Right lung (tissue), 5 donors: Measurements from ENCODE around the gene ZNF483. TPM values are rescaled to one million over a fixed set of nuclear protein-coding genes. Genes with fewer than 3 reads are reported as not detected.
"Not testable (repeated sequence)": the region's sequence is repeated elsewhere in the genome, so short reads cannot be mapped to it uniquely, and the experiment has no call there.

Source experiments
- DNase-seq, 2 donors: peaks; one replicate each; pipeline ENCODE4 v3.0.0-alpha.2; 2013
- polyA plus RNA-seq, 5 donors: library from polyadenylated mRNA; unstranded; fragments of 120-200 nt; gene quantifications; one replicate each; pipeline versions ENCODE4 v1.2.1 to v1.2.3, GENCODE V29; 2013; ENCODE audit warnings: inconsistent platforms in 1 of 5, low replicate concordance in 1 of 5; ENCODE audit not compliant: insufficient read length in 5 of 5, insufficient read depth in 1 of 5

ZNF483 gene
- polyA plus RNA-seq, 5 donors, result 1.8 to 4.4 (median 2.5) TPM

DNA sequence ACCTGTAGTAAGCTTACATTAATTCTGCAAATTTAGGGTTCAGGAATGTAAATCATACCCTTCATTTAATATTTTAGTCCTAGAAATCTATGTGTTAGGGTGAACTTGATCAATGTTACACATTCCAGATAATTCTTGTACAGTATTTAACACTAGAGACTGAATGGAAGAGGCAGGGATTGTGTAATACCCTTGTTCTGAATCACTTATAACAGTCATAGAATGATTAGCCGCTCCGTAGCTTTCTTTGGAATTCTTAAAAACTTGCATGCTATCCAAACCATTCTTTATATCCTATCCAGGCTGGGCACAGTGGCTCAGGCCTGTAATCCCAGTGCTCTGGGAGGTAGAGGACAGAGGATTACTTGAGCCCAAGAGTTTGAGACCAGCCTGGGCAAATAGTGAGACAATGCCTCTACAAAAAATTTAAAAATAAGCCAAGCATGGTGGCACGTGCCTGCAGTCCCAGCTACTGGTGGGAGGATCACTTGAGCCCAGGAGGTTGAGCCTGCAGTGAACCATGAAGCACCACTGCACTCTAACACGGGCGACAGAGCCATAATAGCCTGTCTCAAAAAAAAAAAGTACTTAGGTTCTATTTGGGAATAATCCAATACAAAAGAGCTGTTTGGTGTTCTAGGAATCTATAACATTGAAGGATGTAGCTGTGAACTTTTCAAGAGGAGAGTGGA lies 8.3 kb downstream of the ZNF483 start:
- DNase-seq, result no peak

DNA sequence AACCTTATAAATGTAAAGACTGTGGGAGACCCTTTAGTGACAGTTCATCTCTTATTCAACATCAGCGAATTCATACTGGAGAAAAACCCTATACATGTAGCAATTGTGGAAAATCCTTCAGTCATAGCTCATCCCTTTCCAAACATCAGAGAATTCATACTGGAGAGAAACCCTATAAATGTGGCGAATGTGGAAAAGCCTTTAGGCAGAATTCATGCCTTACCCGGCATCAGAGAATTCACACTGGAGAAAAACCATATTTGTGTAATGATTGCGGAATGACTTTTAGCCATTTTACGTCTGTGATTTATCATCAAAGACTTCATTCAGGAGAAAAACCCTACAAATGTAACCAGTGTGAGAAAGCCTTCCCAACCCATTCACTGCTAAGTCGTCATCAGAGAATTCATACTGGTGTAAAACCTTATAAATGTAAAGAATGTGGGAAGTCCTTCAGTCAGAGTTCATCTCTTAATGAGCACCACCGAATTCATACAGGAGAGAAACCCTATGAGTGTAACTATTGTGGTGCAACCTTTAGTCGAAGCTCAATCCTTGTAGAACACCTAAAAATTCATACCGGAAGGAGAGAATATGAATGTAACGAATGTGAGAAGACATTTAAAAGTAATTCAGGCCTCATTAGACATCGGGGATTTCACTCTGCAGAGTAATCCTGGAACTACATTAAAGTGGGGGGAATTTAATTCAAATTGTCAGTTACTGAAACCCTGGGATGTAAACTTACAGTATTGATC lies 17.7 kb downstream of the ZNF483 start:
- no peak for DNase-seq

DNA sequence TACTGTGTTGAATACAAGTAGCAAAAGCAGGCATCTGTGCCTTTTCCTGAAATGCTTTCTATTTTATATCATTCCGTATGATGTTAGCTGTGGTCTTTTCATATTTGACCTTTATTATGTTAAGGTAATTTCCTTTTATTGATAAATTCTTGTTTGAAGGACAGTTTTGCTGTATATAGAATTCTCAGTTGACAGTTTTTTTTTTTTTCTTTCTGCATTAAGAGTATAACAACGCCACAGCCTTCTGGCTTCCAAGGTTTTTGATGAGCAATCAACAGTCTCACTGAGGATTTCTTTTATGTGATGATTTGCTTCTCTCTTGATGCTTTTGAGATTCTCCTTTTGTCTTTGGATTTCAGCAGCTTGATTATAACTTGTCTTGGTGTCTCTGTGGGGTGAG lies 23.6 kb downstream of the ZNF483 start:
- no peak for DNase-seq

DNA sequence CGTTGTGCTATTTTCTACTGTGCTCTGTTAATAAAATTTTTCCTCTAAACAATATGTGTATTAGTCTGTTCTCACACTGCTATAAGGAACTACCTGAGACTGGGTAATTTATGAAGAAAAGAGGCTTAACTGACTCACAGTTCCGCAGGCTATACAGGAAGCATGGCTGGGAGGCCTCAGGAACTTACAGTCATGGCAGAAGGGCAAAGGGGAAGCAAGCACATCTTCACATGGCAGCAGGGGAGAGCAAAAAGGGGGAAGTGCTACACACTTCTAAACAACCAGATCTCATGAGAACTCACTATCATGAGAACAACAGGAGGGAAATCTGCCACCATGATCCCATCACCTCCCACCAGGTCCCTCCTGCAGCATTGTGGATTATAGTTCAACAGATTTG lies 30.4 kb downstream of the ZNF483 start:
- not testable (repeated sequence) for DNase-seq

DNA sequence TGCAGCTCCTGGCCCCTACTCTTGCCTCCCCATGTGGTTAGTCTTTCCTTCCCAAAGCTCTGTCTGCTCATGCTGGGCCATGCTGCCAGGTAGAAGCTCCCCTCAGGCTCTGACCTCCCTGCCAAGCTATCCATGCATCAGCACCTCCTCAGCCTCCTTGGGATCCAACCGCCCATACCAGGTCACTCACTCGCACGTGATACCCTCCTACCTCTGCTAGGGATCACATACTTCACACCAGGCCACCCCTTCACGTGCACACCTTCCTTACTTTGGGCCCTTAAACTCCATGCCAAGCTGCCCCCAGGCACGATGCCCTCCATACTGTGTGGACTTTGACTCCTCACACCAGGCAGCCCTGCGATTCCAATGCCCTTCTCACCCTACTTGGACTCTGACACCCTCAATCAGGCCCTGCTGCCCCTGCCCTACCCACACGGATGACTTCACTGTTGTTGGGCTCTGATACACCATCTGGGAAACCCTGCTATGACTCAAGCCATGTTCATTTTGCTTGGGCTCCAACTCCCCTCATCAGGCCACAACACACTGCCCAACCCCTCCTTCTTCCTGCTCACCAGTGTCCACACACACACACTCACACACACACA lies 34.1 kb downstream of the ZNF483 start:
- DNase-seq, result no peak

DNA sequence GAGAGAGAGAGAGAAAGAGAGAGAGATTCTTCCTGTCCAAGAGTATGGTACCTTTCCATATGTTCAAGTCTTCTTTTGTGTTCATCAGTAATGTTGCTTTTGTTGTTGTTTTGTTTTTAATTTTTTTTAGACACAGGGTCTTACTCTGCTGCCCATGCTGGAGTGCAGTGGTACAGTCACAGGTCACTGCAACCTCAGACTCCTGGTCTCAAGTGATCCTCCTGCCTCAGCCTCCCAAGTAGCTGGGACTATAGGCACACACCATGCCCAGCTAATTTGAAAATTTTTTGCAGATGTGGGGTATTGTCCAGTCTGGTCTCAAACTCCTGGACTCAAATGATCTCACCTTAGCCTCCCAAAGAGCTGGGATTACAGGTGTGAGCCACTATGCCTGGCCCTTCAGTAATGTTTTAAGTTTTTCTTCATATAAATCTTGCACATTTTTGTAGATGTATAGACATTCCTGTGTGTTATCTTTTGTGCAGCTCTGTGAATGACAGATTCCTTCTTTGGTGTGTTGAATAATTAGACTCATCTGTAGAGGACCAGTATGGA lies 36.3 kb downstream of the ZNF483 start:
- DNase-seq, result no peak

DNA sequence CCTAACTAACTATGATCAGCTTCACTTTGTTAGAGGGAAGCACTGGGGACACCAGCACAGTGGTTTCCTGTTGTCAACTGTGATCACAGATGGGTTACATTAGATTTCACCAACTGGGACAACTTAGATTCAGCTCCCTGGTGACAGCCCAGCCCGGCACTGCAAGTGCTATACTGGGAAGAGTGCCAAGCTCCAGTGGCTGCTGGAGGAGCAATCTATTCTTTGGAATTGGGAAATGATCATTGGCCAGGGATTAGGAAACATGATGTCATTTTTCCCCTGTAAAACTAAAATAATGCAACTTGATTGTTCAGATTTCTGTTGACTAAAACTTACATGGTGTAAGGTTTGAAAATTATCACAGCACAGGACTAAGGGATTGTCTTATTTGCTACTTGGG lies 41.3 kb downstream of the ZNF483 start:
- peak; percentile 54 to 57 for DNase-seq

DNA sequence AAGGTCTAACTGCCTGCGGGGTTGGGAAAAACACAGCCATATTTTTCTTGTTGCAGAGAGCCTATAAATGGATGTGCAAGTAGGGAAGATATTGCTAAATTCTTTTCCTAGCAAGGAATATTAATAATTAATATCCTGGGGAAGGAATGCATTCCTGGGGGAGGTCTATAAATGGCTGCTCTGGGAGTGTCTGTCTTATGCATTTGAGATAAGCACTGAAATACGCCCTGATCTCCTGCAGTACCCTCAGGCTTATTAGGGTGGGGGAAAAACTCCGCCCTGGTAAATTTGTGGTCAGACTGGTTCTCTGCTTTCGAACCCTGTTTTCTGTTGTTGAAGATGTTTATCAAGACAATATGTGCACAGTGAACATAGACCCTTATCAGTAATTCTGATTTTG lies 43.1 kb downstream of the ZNF483 start:
- DNase-seq, result not testable (repeated sequence)

DNA sequence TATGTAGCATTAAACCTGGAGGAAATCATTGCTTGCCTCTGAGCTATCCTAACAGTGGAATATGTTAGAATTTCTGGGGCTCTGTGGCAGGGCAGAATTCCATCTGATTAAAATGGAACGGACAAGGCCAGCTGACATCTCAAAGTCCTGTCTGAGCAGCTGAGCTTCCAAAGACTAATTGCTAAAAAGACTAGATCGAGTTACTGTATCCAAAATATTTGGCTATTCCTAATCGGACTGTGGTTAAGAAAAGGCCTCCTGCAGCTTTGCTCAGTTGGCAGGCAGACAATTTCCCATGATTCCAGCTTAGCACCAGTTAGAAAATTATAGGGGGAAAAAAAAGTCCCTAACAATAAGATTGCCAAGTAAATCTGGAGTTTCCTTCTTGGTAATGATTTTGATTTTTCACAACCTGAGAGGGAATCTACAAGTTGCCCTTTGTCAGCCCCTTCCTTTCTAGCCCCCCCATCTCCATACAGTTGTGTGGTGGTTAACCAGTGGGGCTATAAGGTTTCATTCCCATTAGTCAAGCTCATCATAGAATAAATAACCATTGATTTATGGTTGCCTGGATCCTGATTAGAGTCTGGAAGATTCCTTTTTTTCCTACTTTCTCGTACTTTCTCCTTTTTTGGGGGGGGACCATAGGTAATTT lies 48.1 kb downstream of the ZNF483 start:
- DNase-seq, result peak; percentile 21 to 40

DNA sequence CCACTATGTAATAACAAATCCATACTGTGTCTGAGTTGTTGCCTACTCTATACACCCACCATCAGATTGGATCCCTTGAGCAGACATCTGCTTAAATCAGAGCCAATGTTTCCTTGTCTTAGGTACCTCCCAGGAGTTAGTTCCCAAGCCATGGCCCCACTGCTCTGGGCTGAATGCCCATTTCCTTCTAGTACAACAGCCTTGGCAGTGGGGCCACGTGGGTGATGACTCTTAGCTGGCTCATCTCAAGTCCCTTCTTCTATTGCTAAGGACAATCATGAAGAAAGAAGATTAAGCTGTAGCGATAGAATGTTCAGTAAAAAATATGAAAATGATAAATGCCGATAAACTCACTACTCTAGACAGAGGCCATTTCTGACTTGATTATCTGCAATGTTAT lies 57.9 kb downstream of the ZNF483 start:
- no peak for DNase-seq

DNA sequence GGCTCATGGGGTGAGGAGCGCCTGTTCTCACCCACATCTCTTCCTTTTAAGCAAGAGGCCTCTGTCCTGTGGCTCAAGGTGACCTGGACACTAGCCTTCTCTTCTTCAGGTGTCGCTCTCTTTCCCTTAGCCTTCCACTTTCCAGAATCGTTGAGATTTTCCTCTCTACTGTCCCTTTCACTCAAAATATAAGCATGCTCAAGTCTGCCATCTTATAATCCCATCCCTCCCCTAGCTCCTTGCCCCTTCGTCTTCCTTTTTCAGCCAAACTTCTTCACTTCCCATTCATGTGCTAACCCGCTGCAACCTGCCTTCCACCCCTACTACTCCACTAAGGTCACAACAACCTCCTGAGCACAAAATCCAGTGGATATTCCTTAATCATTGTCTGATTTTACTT lies 61.4 kb downstream of the ZNF483 start:
- no peak for DNase-seq

DNA sequence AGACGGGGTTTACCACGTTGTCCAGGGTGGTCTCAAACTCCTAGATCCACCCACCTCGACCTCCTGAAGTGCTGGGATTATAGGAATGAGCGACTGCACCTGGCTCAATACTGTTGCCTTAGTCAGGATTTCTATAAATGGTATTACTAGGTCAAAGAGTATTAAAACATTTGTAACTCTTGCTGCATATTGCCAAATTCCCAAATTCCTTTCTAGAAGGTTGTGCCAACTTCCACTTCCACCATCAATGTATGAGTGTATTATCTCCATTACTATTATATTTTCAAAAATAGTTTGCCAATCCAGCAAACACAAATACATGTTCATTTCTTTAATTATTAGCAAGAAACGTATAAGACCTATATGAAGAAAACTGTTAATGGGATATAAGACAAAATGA lies 63.9 kb downstream of the ZNF483 start:
- DNase-seq, result no peak

DNA sequence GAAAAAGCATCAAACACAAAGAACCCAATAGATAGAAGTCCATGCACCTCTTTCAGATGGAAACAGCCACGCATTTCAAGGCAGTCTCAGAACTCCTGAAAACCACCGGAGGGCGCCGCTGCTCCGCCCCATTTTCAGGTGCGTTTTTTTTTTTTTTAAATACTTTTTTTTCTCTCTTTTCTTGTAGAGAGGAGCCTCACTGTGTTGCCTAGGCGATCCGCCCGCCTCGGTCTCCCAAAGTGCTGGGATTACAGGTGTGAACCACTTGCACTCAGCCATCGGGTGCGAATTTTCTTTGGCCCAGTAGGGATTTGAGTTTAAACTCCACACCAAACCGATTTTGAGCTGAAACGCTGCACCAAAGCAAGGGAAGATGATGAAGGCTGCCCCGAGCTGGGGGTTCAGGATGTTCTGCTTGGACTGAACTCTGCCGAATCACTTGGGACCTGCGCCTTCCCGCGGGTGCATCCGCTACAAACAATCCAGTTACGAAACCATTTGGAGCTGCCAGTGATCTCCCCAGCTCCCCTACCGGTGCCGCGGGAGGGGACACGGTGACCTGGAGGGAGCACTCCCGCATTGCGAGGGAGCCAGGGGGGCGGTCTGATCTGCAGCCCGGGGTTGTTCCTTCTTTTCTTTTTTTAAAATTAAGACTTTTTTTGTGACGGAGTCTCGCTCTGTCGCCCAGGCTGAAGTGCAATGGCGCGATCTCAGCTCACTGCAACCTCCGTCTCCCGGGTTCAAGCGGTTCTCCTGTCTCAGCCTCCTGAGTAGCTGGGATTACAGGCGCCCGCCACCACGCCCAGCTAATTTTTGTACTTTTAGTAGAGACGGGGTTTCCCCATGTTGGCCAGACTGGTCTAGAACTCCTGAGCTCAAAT lies 73.1 kb downstream of the ZNF483 start:
- peak; percentile 54 to 61 for DNase-seq

DNA sequence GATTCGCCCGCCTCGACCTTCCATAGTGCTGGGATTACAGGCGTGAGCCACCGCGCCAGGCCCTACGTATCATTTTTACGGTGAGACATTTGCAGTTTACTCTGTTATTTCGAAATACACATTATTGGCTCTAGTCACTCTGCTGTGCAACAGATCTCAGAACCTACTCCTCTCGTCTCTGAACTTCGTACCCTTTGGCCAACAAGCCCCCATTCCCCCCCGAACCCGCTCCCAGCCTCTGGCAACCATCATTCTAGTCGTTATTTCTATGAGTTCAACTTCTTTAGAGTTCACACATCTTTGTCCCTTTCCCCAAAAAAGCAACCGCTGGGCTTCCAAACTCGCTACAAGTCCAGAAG lies 73.7 kb downstream of the ZNF483 start:
- DNase-seq, result peak in 1 of 2 donors; percentile 60

DNA sequence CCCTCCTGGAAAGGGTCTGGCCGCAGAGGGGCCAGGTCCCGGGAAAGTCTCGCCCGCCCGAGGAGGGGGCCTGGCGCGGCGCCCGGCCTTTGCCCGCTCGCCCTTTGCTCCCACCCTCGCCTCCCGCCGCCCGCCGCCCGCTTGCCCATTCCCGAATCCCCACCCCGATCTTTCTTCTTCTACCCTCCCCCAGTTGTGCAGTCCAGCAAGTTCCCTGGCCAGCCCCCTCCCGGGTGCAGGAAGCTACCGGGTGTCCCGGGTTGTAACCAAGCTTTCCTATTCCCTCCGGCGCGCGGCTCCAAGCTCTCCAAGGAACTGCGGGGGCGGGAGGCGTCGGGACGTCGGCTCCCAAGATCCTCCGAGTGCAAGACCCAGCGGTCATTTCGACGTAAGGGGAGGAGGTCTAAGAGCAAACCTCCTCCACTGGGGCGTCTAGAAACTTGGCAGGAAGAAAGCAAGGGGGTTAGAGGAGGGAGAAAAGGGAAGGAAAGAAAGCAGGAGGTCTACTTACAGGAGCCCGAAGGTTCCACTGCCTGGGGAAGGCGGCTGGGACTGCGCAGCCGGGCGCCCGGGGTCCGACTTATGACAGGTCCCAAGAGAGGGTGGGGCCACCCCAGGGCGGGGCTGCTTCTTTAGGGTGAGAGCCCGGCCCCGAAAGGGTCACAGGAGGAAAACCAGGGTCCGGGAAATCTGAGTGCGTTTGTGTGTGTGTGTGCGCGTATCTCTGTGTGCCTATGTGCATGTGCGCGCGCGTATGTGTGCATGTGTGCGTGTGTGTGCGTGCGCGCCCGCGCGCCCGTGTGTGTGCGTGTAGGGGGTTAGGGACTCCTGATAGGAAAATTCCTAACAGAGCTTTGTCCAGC lies 74.3 kb downstream of the ZNF483 start, which contains the start of gene PTGR1:
PTGR1 (minus strand) TSS at position 556 of the 863 bp plus-strand sequence. CDS start 2,225 bp downstream, outside the sequence.
- peak; percentile 85 to 86 for DNase-seq

DNA sequence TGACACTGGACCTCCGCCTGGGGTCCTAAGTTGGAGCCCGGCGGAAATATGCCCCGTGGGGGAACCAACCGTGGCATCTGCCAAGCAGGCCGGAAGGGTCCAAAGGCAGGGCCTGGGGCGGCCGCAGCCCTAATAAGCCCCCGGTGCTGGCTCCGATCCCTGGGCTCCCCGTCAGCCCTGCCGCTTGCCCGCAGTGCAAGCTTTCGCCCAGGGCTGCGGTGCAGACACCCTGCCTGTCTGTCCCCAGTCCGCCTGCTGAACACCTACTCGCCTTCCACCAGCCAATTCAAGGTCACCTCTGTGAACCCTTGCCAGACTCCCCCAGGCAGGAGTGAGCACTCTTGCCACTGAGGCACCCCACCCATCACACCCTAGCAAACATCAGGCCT lies 75.0 kb downstream of the ZNF483 start:
- no peak for DNase-seq

DNA sequence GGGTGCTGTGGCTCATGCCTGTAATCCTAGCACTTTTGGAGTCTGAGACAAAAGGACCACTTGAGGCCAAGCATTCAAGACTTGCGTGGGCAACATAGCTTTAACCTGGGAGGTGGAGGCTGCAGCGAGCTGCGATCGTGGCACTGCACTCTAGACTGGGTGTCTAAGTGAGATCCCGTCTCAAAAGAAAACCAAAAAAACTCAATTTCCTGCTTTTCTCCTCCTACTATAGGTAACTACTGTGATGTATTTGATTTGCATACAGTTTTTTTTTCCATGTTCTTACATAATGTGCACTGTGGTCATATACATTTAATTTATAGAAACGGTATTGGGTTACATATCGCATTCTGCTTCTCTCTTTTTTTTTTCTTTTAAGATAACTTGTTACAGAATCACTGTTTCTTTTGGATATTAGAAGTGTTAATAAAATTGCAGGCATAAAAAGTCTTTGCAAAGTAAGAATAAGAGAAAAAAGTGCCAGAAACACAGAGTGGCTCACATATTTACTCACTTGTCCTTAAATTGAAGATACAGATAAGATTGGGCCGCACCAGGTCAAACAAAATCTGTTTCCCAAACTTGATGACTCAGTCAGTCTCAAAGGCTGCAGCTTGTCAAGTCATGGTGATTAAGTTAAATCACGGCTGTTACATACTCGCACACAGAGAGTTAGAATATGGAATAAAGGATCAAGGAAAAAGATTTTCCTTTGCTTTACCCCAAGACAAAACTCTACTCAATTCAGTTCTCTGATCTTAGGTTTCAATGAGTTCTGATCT lies 76.4 kb downstream of the ZNF483 start:
- no peak for DNase-seq

DNA sequence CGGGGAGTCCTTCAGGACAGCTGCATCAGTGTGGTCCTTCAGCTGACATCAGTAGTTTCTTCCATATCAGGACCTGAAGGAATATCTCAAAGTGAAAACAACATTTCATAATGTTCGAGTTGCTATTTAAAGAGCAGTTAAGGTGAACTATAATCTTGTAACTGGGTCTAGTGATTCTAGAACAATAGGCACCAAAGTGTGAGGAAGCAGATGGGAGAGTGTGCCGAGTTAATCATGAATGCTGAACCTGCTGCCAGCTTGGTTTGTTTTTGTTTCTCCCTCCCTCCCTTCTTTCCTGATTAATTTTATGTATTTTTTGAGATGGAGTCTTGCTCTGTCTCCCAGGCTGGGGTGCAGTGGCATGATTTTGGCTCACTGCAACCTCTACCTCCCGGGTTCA lies 78.1 kb downstream of the ZNF483 start:
- DNase-seq, result no peak

DNA sequence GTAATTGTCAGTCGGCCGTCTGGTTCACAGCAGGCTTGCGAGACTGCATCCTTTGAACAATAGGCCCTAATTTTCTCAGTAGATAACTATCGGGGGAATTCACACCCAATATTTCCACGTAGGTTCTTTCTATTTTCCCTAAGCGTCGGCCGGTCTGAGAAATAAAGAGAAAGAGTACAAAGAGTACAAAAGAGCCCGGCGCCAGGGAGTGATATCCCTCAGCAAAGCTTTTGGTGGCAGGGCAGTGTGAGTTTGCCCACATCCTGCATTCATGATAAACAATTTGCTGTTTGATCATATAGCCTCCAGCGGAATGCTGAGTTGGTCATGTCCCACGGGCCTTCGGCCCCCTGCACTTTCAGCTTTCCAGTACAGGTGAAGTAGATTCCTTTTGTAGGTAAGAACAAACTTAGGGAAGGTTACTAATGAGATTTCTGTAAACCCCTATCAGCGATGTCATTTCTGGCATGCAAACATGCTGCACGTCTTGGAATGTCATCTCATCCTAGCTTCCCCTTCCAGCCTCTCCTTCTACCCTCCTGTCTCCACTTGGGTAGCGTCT lies 79.2 kb downstream of the ZNF483 start:
- DNase-seq, result no peak
